B cell (primary cell): ENCODE data around the gene HPS1.

Source experiments
- CTCF ChIP-seq: fragments of 200-600 bp; IDR thresholded peaks from one replicate; pipeline ENCODE4 v1.8.0; 2022; ENCODE audit warnings: antibody characterized with exemption, mild to moderate bottlenecking
- EZH2 ChIP-seq: IDR thresholded peaks from 2 replicates; pipeline ENCODE4 v1.6.1; 2012; ENCODE audit warnings: borderline replicate concordance, low read depth, mild to moderate bottlenecking, moderate library complexity, low read length; ENCODE audit not compliant: insufficient read depth, poor library complexity, severe bottlenecking

GRCh38 chr10:98477861-98478260 lies 31.1 kb upstream of the HPS1 start:
- TF ChIP-seq EZH2 (no peak), CTCF (no peak)
